A673 (cell line): ENCODE results near the gene MDGA2. TPM values are rescaled to one million over a fixed set of nuclear protein-coding genes. Genes with fewer than 3 reads are reported as not detected.

Experiments
- BruUV-seq: library from RNA; stranded (reverse); fragments of 400-500 nt; replicated peaks from 2 replicates; lab custom pipeline; 2021; lab: Mats Ljungman, UMichigan
- CTCF ChIA-PET: fragments of 300-600 bp; sonication (Branson Sonifier 250); formaldehyde crosslinking; loops from one replicate; lab custom pipeline; 2022; ENCODE audit warnings: antibody characterized with exemption; lab: Charles Lee
- POLR2A ChIA-PET: fragments of 300-600 bp; sonication (Branson Sonifier 250); formaldehyde crosslinking; loops from one replicate; lab custom pipeline; 2022; ENCODE audit warnings: antibody characterized with exemption; ENCODE audit not compliant: low non-redundant PET; lab: Charles Lee
- DNase-seq: peaks from one replicate; pipeline ENCODE4 v3.0.0-alpha.2; 2015; ENCODE audit warnings: low spot score
- H3K27ac ChIP-seq: fragments of 200-600 bp; sonication (generic); 2 replicates; pipeline ENCODE4 v1.5.1; 2016; ENCODE audit warnings: mixed run types, low read depth, mild to moderate bottlenecking, mixed read lengths, antibody characterized with exemption, low read length; ENCODE audit not compliant: poor library complexity, severe bottlenecking
- H3K27me3 ChIP-seq: fragments of 200-600 bp; sonication (generic); replicated peaks from 2 replicates; pipeline ENCODE4 v1.6.1; 2017; ENCODE audit warnings: mixed run types, low read depth, mild to moderate bottlenecking, mixed read lengths, antibody characterized with exemption, low read length; ENCODE audit not compliant: insufficient read depth, poor library complexity
- H3K36me3 ChIP-seq: fragments of 200-600 bp; sonication (generic); 2 replicates; pipeline ENCODE4 v1.6.1; 2016; ENCODE audit warnings: mixed run types, mild to moderate bottlenecking, mixed read lengths, antibody characterized with exemption, low read length; ENCODE audit not compliant: insufficient read depth, poor library complexity, severe bottlenecking
- H3K4me1 ChIP-seq: fragments of 200-600 bp; sonication (generic); 2 replicates; pipeline ENCODE4 v1.6.1; 2017; ENCODE audit warnings: mixed run types, mild to moderate bottlenecking, mixed read lengths, antibody characterized with exemption, low read length; ENCODE audit not compliant: insufficient read depth, poor library complexity, severe bottlenecking
- H3K4me3 ChIP-seq: fragments of 200-600 bp; sonication (generic); 2 replicates; pipeline ENCODE4 v1.5.1; 2016; ENCODE audit warnings: low read depth, mixed run types, mild to moderate bottlenecking, mixed read lengths, low read length; ENCODE audit not compliant: poor library complexity, severe bottlenecking
- H3K9me3 ChIP-seq: fragments of 200-600 bp; sonication (generic); 2 replicates; pipeline ENCODE4 v1.6.1; 2016; ENCODE audit warnings: mixed run types, low read depth, mild to moderate bottlenecking, mixed read lengths, antibody characterized with exemption, low read length; ENCODE audit not compliant: poor library complexity, severe bottlenecking
- CTCF ChIP-seq: fragments of 300-800, 200-600 bp; sonication (generic); conservative IDR thresholded peaks from 2 replicates; pipeline ENCODE4 v1.5.1; 2017; ENCODE audit warnings: low read depth, mild to moderate bottlenecking, antibody characterized with exemption, low read length, moderate library complexity, mixed read lengths
- EZH2 ChIP-seq: fragments of 200-600 bp; sonication (generic); IDR thresholded peaks from 2 replicates; pipeline ENCODE4 v1.6.1; 2017; ENCODE audit warnings: borderline replicate concordance, low read depth, mild to moderate bottlenecking, mixed read lengths, antibody characterized with exemption, low read length; ENCODE audit not compliant: poor library complexity, severe bottlenecking
- intact Hi-C: fragments of 100-400 bp; cut with micrococcal nuclease; formaldehyde crosslinking; loops from one replicate; pipeline ENCODE4 v1.10.0; 2022; ENCODE audit not compliant: unreplicated experiment
- total RNA-seq: library from RNA; stranded (reverse); gene quantifications from 2 replicates; pipeline ENCODE4 v1.2.3, GENCODE V29; 2021

Gene MDGA2
- total RNA-seq, 1 experiment from 2014 or later: not detected

GRCh38 chr14:47555333-47555732 is 120.1 kb downstream of the MDGA2 start:
- POLR2A ChIA-PET: no interaction called here

GRCh38 chr14:47549886-47550285 is 125.5 kb downstream of the MDGA2 start:
- DNase-seq: no peak
- Histone ChIP-seq H3K36me3 (no peaks in the 10 kb centered on the region), H3K27me3 (no peaks in the 10 kb centered on the region), H3K9me3 (no peaks in the 10 kb centered on the region), H3K4me3 (no peak overlapping the region), H3K4me1 (no peaks in the 10 kb centered on the region), H3K27ac (no peak overlapping the region)
- ChIA-PET POLR2A (no interaction called here), CTCF (no interaction called here)
- TF ChIP-seq CTCF (no peak), EZH2 (no peak)
- intact Hi-C loops: loop anchor here (10.0 kb wide), 1 partner anchor 495 kb away; no protein-coding TSS in a partner anchor
- BruUV-seq: no TSS peak

More at GRCh38 chr14:47555333-47555732, 120.1 kb downstream of the MDGA2 start:
- no peaks in the 10 kb centered on the region for H3K27me3 ChIP-seq
- intact Hi-C loops: no loop called here
- no peak for DNase-seq
- H3K36me3 ChIP-seq: no peaks in the 10 kb centered on the region
- CTCF ChIA-PET: no interaction called here
- no peaks in the 10 kb centered on the region for H3K9me3 ChIP-seq
- no peak overlapping the region for H3K4me3 ChIP-seq
- TF ChIP-seq EZH2: no peak
- no peak for TF ChIP-seq CTCF
- no TSS peak for BruUV-seq
- no peak overlapping the region for H3K27ac ChIP-seq
- H3K4me1 ChIP-seq: no peaks in the 10 kb centered on the region

- ChIA-PET POLR2A (no interaction called here), CTCF (no interaction called here)
- Histone ChIP-seq H3K27ac (no peak overlapping the region), H3K4me3 (no peak overlapping the region), H3K4me1 (no peaks in the 10 kb centered on the region), H3K36me3 (no peaks in the 10 kb centered on the region), H3K27me3 (peaks cover 4% of the 10 kb centered on the region), H3K9me3 (no peaks in the 10 kb centered on the region)
- BruUV-seq: no TSS peak
- no peak for DNase-seq
- no peak for TF ChIP-seq CTCF
- TF ChIP-seq EZH2: no peak
- intact Hi-C loops: loop anchor here (10.0 kb wide), 1 partner anchor 489 kb away; no protein-coding TSS in a partner anchor
Measured at GRCh38 chr14:47543459-47543858, 131.9 kb downstream of the MDGA2 start.
